ENCODE measurements around the gene USP47.

USP47 gene

GRCh38 chr11:11860103-11860979, 18.6 kb downstream of the USP47 start:
- Histone ChIP-seq H3K4ac (ENCODE audit: low read length) (no peak overlapping the region), H3K79me1 (ENCODE audit: low read depth, low read length) (no peaks in the 10 kb centered on the region), H3K36me3 (replicated peaks in 1 of 2; ENCODE audit: control insufficient read depth in 2 of 2, insufficient read depth in 2 of 2, low read length in 2 of 2) (no peaks in the 10 kb centered on the region), H3K9me3 (replicated peaks in 1 of 2; ENCODE audit: control insufficient read depth in 2 of 2, insufficient read depth in 1 of 2, low read depth in 1 of 2, low read length in 2 of 2) (peaks cover 0 to 3% of the 10 kb centered on the region in 2 donors), H3K4me3 (ENCODE audit: low read length in 2 of 2) (no peak overlapping the region), H3K9ac (ENCODE audit: low read depth, low read length, poor library complexity) (no peak overlapping the region), H2BK5ac (ENCODE audit: low read length) (no peak overlapping the region), H2AFZ (ENCODE audit: low read length) (no peak overlapping the region), H3K27ac (replicated peaks; ENCODE audit: low read length) (no peak overlapping the region), H3K14ac (ENCODE audit: low read length) (no peak overlapping the region), H3K23ac (ENCODE audit: low read depth, low read length, poor library complexity) (no peak overlapping the region), H2BK12ac (ENCODE audit: low read length) (no peak overlapping the region), H4K8ac (ENCODE audit: low read depth, low read length) (no peak overlapping the region), H3K4me1 (ENCODE audit: control insufficient read depth in 2 of 2, insufficient read depth in 1 of 2, low read depth in 1 of 2, low read length in 2 of 2) (no peaks in the 10 kb centered on the region), H3K27me3 (ENCODE audit: control insufficient read depth in 3 of 3, insufficient read depth in 3 of 3, low read depth in 1 of 3, low read length in 3 of 3) (no peaks in the 10 kb centered on the region), H4K91ac (ENCODE audit: low read depth, low read length, poor library complexity) (no peak overlapping the region), H2BK120ac (ENCODE audit: low read depth, low read length) (no peak overlapping the region), H3K4me2 (ENCODE audit: insufficient read depth, low read length, poor library complexity, severe bottlenecking) (no peak overlapping the region), H2AK5ac (ENCODE audit: low read depth, low read length) (no peak overlapping the region), H3K18ac (ENCODE audit: low read length) (no peak overlapping the region), H2BK15ac (ENCODE audit: low read length) (no peak overlapping the region)
- no CpG with 5 or more reads among the region's 12 CpGs for WGBS, 2 donors (ENCODE audit: extremely low coverage in 2 of 2, insufficient read length in 2 of 2, insufficient replicate concordance in 1 of 2)
- DNase-seq (ENCODE audit: low spot score), result no peak

- WGBS, 2 donors (ENCODE audit: extremely low coverage in 2 of 2, insufficient read length in 2 of 2, insufficient replicate concordance in 1 of 2), result 100% methylated on average over 1 of the region's 2 CpGs
- no peak overlapping the region for H2AFZ ChIP-seq (ENCODE audit: low read length)
- no peaks in the 10 kb centered on the region for H3K79me1 ChIP-seq (ENCODE audit: low read depth, low read length)
Measured at GRCh38 chr11:11862999-11863398, 21.2 kb downstream of the USP47 start.

GRCh38 chr11:11864332-11864731, 22.6 kb downstream of the USP47 start:
- Histone ChIP-seq H2BK120ac (ENCODE audit: low read depth, low read length) (no peak overlapping the region), H2BK12ac (ENCODE audit: low read length) (no peak overlapping the region), H4K8ac (ENCODE audit: low read depth, low read length) (no peak overlapping the region), H3K27me3 (ENCODE audit: control insufficient read depth in 3 of 3, insufficient read depth in 3 of 3, low read depth in 1 of 3, low read length in 3 of 3) (no peaks in the 10 kb centered on the region), H3K4ac (ENCODE audit: low read length) (no peak overlapping the region), H3K79me1 (ENCODE audit: low read depth, low read length) (no peaks in the 10 kb centered on the region), H2BK5ac (ENCODE audit: low read length) (no peak overlapping the region), H3K18ac (ENCODE audit: low read length) (no peak overlapping the region), H3K9ac (ENCODE audit: low read depth, low read length, poor library complexity) (no peak overlapping the region), H3K36me3 (replicated peaks in 1 of 2; ENCODE audit: control insufficient read depth in 2 of 2, insufficient read depth in 2 of 2, low read length in 2 of 2) (peaks cover 0 to 6% of the 10 kb centered on the region in 2 donors), H2AK5ac (ENCODE audit: low read depth, low read length) (no peak overlapping the region), H2BK15ac (ENCODE audit: low read length) (no peak overlapping the region), H3K4me3 (ENCODE audit: low read length in 2 of 2) (no peak overlapping the region), H3K23ac (ENCODE audit: low read depth, low read length, poor library complexity) (no peak overlapping the region), H3K9me3 (replicated peaks in 1 of 2; ENCODE audit: control insufficient read depth in 2 of 2, insufficient read depth in 1 of 2, low read depth in 1 of 2, low read length in 2 of 2) (peaks cover 5 to 26% of the 10 kb centered on the region in 2 donors), H3K14ac (ENCODE audit: low read length) (no peak overlapping the region), H2AFZ (ENCODE audit: low read length) (no peak overlapping the region), H3K4me1 (ENCODE audit: control insufficient read depth in 2 of 2, insufficient read depth in 1 of 2, low read depth in 1 of 2, low read length in 2 of 2) (no peaks in the 10 kb centered on the region), H3K4me2 (ENCODE audit: insufficient read depth, low read length, poor library complexity, severe bottlenecking) (no peak overlapping the region), H3K27ac (replicated peaks; ENCODE audit: low read length) (no peak overlapping the region), H4K91ac (ENCODE audit: low read depth, low read length, poor library complexity) (no peak overlapping the region)
- no CpG with 5 or more reads among the region's 3 CpGs for WGBS, 2 donors (ENCODE audit: extremely low coverage in 2 of 2, insufficient read length in 2 of 2, insufficient replicate concordance in 1 of 2)
- DNase-seq (ENCODE audit: low spot score), result no peak

More at GRCh38 chr11:11862999-11863398, 21.2 kb downstream of the USP47 start:
- H3K9ac ChIP-seq (ENCODE audit: low read depth, low read length, poor library complexity), result no peak overlapping the region
- no peaks in the 10 kb centered on the region for H3K27me3 ChIP-seq (ENCODE audit: control insufficient read depth in 3 of 3, insufficient read depth in 3 of 3, low read depth in 1 of 3, low read length in 3 of 3)
- no peak overlapping the region for H3K4ac ChIP-seq (ENCODE audit: low read length)
- H3K4me2 ChIP-seq (ENCODE audit: insufficient read depth, low read length, poor library complexity, severe bottlenecking), result no peak overlapping the region
- peaks cover 0 to 4% of the 10 kb centered on the region in 2 donors for H3K36me3 ChIP-seq (replicated peaks in 1 of 2; ENCODE audit: control insufficient read depth in 2 of 2, insufficient read depth in 2 of 2, low read length in 2 of 2)
- no peak overlapping the region for H2BK5ac ChIP-seq (ENCODE audit: low read length)
- no peak overlapping the region for H3K23ac ChIP-seq (ENCODE audit: low read depth, low read length, poor library complexity)
- H3K14ac ChIP-seq (ENCODE audit: low read length), result no peak overlapping the region
- no peak overlapping the region for H2AK5ac ChIP-seq (ENCODE audit: low read depth, low read length)
- H3K4me1 ChIP-seq (ENCODE audit: control insufficient read depth in 2 of 2, insufficient read depth in 1 of 2, low read depth in 1 of 2, low read length in 2 of 2), result no peaks in the 10 kb centered on the region
- peaks cover 5 to 15% of the 10 kb centered on the region in 2 donors for H3K9me3 ChIP-seq (replicated peaks in 1 of 2; ENCODE audit: control insufficient read depth in 2 of 2, insufficient read depth in 1 of 2, low read depth in 1 of 2, low read length in 2 of 2)
- H2BK12ac ChIP-seq (ENCODE audit: low read length), result no peak overlapping the region
- no peak overlapping the region for H4K91ac ChIP-seq (ENCODE audit: low read depth, low read length, poor library complexity)
- no peak for DNase-seq (ENCODE audit: low spot score)
- no peak overlapping the region for H3K4me3 ChIP-seq (ENCODE audit: low read length in 2 of 2)
- no peak overlapping the region for H2BK15ac ChIP-seq (ENCODE audit: low read length)
- no peak overlapping the region for H2BK120ac ChIP-seq (ENCODE audit: low read depth, low read length)
- no peak overlapping the region for H4K8ac ChIP-seq (ENCODE audit: low read depth, low read length)
- no peak overlapping the region for H3K27ac ChIP-seq (replicated peaks; ENCODE audit: low read length)
- no peak overlapping the region for H3K18ac ChIP-seq (ENCODE audit: low read length)

- Histone ChIP-seq H3K23ac (ENCODE audit: low read depth, low read length, poor library complexity) (no peak overlapping the region), H3K4me3 (ENCODE audit: low read length in 2 of 2) (no peak overlapping the region), H3K79me1 (ENCODE audit: low read depth, low read length) (no peaks in the 10 kb centered on the region), H3K27me3 (ENCODE audit: control insufficient read depth in 3 of 3, insufficient read depth in 3 of 3, low read depth in 1 of 3, low read length in 3 of 3) (no peaks in the 10 kb centered on the region), H3K9ac (ENCODE audit: low read depth, low read length, poor library complexity) (no peak overlapping the region), H4K91ac (ENCODE audit: low read depth, low read length, poor library complexity) (no peak overlapping the region), H4K8ac (ENCODE audit: low read depth, low read length) (no peak overlapping the region), H3K27ac (replicated peaks; ENCODE audit: low read length) (no peak overlapping the region), H2BK5ac (ENCODE audit: low read length) (no peak overlapping the region), H3K36me3 (replicated peaks in 1 of 2; ENCODE audit: control insufficient read depth in 2 of 2, insufficient read depth in 2 of 2, low read length in 2 of 2) (peaks cover 0 to 6% of the 10 kb centered on the region in 2 donors), H2BK120ac (ENCODE audit: low read depth, low read length) (no peak overlapping the region), H3K14ac (ENCODE audit: low read length) (no peak overlapping the region), H2BK15ac (ENCODE audit: low read length) (no peak overlapping the region), H3K4ac (ENCODE audit: low read length) (no peak overlapping the region), H3K9me3 (replicated peaks in 1 of 2; ENCODE audit: control insufficient read depth in 2 of 2, insufficient read depth in 1 of 2, low read depth in 1 of 2, low read length in 2 of 2) (peaks cover 5 to 22% of the 10 kb centered on the region in 2 donors), H3K4me2 (ENCODE audit: insufficient read depth, low read length, poor library complexity, severe bottlenecking) (no peak overlapping the region), H2AFZ (ENCODE audit: low read length) (no peak overlapping the region), H3K4me1 (ENCODE audit: control insufficient read depth in 2 of 2, insufficient read depth in 1 of 2, low read depth in 1 of 2, low read length in 2 of 2) (no peaks in the 10 kb centered on the region), H2BK12ac (ENCODE audit: low read length) (no peak overlapping the region), H3K18ac (ENCODE audit: low read length) (no peak overlapping the region), H2AK5ac (ENCODE audit: low read depth, low read length) (no peak overlapping the region)
- WGBS, 2 donors (ENCODE audit: extremely low coverage in 2 of 2, insufficient read length in 2 of 2, insufficient replicate concordance in 1 of 2), result no CpG with 5 or more reads among the region's 1 CpG
- no peak for DNase-seq (ENCODE audit: low spot score)
Measured at GRCh38 chr11:11864803-11865202, 23.0 kb downstream of the USP47 start.

All from neuronal stem cell (in vitro differentiated cells).